Heart left ventricle (tissue), 13 donors: ENCODE data around the gene PRRC2C.

Experiments
- POLR2A ChIP-seq, 2 donors: fragments of 450-650 bp; IDR thresholded peaks; one replicate each; pipeline ENCODE4 v1.6.1; 2017; ENCODE audit warnings: antibody characterized with exemption in 2 of 2, mild to moderate bottlenecking in 2 of 2, moderate library complexity in 2 of 2
- TF ChIP-seq, protein P1 (sequence below), 12 donors: fragments of 200-600 bp; sonication (generic) in 4 of 12; IDR thresholded peaks; one replicate each; pipeline versions ENCODE4 v1.5.0 to v1.8.0; 2018 to 2022; ENCODE audit warnings: antibody characterized with exemption in 12 of 12, mild to moderate bottlenecking in 5 of 12
- donor health status: ischemic (EF 13 %, LVEDD 7.1; RV severe dilation, severe dysfunction).
- donor health status: DM: no; HTN: yes; CAD: no.
- donor health status: DM: no; HTN: no; CAD: no.
- donor health status: ischemic (EF 25% LVEDD 6.9; RV normal size, moderate dysfunction).
- donor health status: ischemic (EF 25% LVEDD 5.7; RV mildly dilated, moderate dysfunction).
- donor health status: ischemic (EF 35%, LVEDD 5.7; RV mildly dilated, moderate dysfunction).
- donor health status: nonischemic (EF 11% LVEDD 7.7; RV severe dilation, severe dysfunction).
- donor health status: DM: yes; HTN: yes; CAD: no.
- donor health status: PGD.
- donor health status: ischemic (EF 29% LVEDD 5.4; RV normal size, mild dysfunction).
- donor health status: nonischemic (EF 23%, LVEDD 6.1; RV moderate dilation, normal function).

- TF ChIP-seq, protein P1, sequence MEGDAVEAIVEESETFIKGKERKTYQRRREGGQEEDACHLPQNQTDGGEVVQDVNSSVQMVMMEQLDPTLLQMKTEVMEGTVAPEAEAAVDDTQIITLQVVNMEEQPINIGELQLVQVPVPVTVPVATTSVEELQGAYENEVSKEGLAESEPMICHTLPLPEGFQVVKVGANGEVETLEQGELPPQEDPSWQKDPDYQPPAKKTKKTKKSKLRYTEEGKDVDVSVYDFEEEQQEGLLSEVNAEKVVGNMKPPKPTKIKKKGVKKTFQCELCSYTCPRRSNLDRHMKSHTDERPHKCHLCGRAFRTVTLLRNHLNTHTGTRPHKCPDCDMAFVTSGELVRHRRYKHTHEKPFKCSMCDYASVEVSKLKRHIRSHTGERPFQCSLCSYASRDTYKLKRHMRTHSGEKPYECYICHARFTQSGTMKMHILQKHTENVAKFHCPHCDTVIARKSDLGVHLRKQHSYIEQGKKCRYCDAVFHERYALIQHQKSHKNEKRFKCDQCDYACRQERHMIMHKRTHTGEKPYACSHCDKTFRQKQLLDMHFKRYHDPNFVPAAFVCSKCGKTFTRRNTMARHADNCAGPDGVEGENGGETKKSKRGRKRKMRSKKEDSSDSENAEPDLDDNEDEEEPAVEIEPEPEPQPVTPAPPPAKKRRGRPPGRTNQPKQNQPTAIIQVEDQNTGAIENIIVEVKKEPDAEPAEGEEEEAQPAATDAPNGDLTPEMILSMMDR (IDR thresholded peaks at IDR 0.05): no peak
- no peak for TF ChIP-seq POLR2A (IDR thresholded peaks at IDR 0.05)
Observed at GRCh38 chr1:171530676-171531075, 45.3 kb downstream of the PRRC2C start.
